ENCODE data around the gene ZNF154. TPM values are rescaled to one million over a fixed set of nuclear protein-coding genes. Genes with fewer than 3 reads are reported as not detected.

The ZNF154 gene
- total and polyA plus RNA-seq, 2 experiments from 2014 or later: 5.1 to 10.1 TPM

DNA sequence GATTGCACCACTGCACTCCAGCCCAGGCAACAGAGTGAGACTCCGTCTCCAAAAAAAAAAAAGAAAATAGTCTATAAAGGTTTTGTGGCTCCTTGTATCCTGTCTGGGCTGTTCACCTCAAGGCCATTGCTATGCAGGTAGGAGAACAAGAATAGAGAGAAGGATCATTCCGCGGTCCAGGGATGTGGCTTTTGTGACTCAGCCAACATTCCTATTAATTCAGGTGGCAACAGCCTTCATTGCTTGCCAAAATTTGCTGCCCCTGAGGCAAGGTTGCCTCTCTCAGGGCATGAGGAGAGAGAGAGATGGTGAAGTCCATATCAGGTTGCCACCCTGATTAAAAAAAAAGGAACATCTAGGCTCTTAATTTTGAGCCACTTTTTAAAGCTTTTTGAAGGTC lies 19.3 kb downstream of the ZNF154 start:
- H3K9me2 ChIP-seq (ENCODE audit: insufficient read depth): 0 out of 2 replicates have a peak, but pooled peaks cover 3% of the 10 kb centered on the region
- Mint-ChIP-seq H3K36me3 (ENCODE audit: low read depth) (peaks cover 74% of the 10 kb centered on the region), H3K27me3 (ENCODE audit: insufficient read depth, low read depth, poor library complexity) (peaks cover 6% of the 10 kb centered on the region), H3K27ac (no peak overlapping the region), H3K4me3 (no peak overlapping the region), H3K9me3 (peaks cover 51% of the 10 kb centered on the region), H3K4me1 (no peaks in the 10 kb centered on the region)
- H3K4me1 ChIP-seq (ENCODE audit: insufficient read depth): no peaks in the 10 kb centered on the region
- H3K4me2 ChIP-seq: no peak overlapping the region
- H3K27me3 ChIP-seq (ENCODE audit: insufficient read depth): no peaks in the 10 kb centered on the region
- H2AFZ ChIP-seq: no peak overlapping the region
- no peak overlapping the region for H3K4me3 ChIP-seq
- DNase-seq (ENCODE audit: low spot score) (no peak), ATAC-seq (no peak)
- H3F3A ChIP-seq (replicated peaks; ENCODE audit: low read depth): peaks cover 29% of the 10 kb centered on the region
- H4K20me1 ChIP-seq (replicated peaks; ENCODE audit: insufficient read depth): peaks cover 43% of the 10 kb centered on the region
- H3K36me3 ChIP-seq (ENCODE audit: insufficient read depth): peaks cover 47% of the 10 kb centered on the region
- TF ChIP-seq ZNF114 (CRISPR knock-in tag; IDR thresholded peaks at IDR 0.05) (no peak), NANOG (IDR thresholded peaks at IDR 0.05; ENCODE audit: borderline replicate concordance) (no peak), JUNB (IDR thresholded peaks at IDR 0.05; ENCODE audit: unreplicated experiment) (no peak), STAT1 (IDR thresholded peaks at IDR 0.05; ENCODE audit: unreplicated experiment) (no peak)
- H3K27ac ChIP-seq (ENCODE audit: low read depth): no peak overlapping the region
- peaks cover 72% of the 10 kb centered on the region for H3K79me2 ChIP-seq (replicated peaks; ENCODE audit: insufficient read depth)

DNA sequence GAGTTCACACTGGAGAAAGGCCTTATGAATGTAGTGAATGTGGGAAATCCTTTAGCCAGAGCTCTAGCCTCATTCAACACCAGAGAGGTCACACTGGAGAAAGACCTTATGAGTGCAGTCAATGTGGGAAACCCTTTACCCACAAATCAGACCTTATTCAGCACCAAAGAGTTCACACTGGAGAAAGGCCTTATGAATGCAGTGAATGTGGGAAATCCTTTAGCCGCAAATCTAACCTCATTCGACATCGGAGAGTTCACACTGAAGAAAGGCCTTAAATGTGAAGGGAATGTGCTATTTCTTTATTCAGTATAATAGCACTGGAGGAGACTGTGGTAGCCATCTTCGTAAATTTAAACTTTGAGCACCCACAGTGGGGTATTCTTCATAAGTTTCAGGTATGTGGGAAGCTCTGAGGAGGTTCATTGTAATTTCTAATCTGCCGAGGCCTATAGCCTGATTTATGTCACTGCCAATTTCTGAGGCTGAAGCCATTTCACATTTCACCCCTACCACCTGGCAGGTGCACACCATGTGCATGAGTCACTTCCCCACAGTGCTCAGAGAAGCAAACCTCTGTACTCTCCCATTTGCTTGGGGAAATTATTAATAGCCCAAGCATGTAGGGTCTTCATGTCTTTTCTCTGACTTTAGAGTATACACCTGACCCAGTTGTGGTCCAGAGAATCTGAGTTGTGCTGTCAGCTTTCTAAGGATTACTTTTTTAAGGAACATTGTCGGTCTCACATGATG lies 20.8 kb downstream of the ZNF154 start:
- H3K4me1 ChIP-seq (ENCODE audit: insufficient read depth): peaks cover 4% of the 10 kb centered on the region
- peaks cover 6% of the 10 kb centered on the region for H3K27me3 Mint-ChIP-seq (ENCODE audit: insufficient read depth, low read depth, poor library complexity)
- H3K4me3 Mint-ChIP-seq: no peak overlapping the region
- peaks cover 11% of the 10 kb centered on the region for H3K9me2 ChIP-seq (ENCODE audit: insufficient read depth)
- no peak overlapping the region for H3K27ac Mint-ChIP-seq
- H3K79me2 ChIP-seq (replicated peaks; ENCODE audit: insufficient read depth): peaks cover 88% of the 10 kb centered on the region
- peaks cover 10% of the 10 kb centered on the region for H3K4me1 Mint-ChIP-seq
- H3K9me3 Mint-ChIP-seq: peaks cover 67% of the 10 kb centered on the region
- peaks cover 17% of the 10 kb centered on the region; the same call in 1 of the 2 replicates for H3F3A ChIP-seq (replicated peaks; ENCODE audit: low read depth)
- no peak overlapping the region for H3K27ac ChIP-seq (ENCODE audit: low read depth)
- no peak for DNase-seq (ENCODE audit: low spot score)
- peaks cover 87% of the 10 kb centered on the region for H3K36me3 Mint-ChIP-seq (ENCODE audit: low read depth)
- peaks cover 63% of the 10 kb centered on the region for H3K36me3 ChIP-seq (ENCODE audit: insufficient read depth)
- no peaks in the 10 kb centered on the region for H3K27me3 ChIP-seq (ENCODE audit: insufficient read depth)
- no peak overlapping the region for H2AFZ ChIP-seq
- H4K20me1 ChIP-seq (replicated peaks; ENCODE audit: insufficient read depth): peaks cover 50% of the 10 kb centered on the region
- no peak for TF ChIP-seq ZNF114 (CRISPR knock-in tag; IDR thresholded peaks at IDR 0.05)
- TF ChIP-seq CREB1 (CRISPR knock-in tag; IDR thresholded peaks at IDR 0.05; ENCODE audit: low read depth): no peak
- TF ChIP-seq EZH2phosphoT487 (IDR thresholded peaks at IDR 0.05; ENCODE audit: unreplicated experiment): no peak
- TF ChIP-seq, protein P1, sequence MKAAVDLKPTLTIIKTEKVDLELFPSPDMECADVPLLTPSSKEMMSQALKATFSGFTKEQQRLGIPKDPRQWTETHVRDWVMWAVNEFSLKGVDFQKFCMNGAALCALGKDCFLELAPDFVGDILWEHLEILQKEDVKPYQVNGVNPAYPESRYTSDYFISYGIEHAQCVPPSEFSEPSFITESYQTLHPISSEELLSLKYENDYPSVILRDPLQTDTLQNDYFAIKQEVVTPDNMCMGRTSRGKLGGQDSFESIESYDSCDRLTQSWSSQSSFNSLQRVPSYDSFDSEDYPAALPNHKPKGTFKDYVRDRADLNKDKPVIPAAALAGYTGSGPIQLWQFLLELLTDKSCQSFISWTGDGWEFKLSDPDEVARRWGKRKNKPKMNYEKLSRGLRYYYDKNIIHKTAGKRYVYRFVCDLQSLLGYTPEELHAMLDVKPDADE (IDR thresholded peaks at IDR 0.05): no peak
- no peak overlapping the region for H3K4me2 ChIP-seq
- peak overlapping the region; percentile 21; the same call in 1 of the 2 replicates for H3K4me3 ChIP-seq
- ATAC-seq: no peak

DNA sequence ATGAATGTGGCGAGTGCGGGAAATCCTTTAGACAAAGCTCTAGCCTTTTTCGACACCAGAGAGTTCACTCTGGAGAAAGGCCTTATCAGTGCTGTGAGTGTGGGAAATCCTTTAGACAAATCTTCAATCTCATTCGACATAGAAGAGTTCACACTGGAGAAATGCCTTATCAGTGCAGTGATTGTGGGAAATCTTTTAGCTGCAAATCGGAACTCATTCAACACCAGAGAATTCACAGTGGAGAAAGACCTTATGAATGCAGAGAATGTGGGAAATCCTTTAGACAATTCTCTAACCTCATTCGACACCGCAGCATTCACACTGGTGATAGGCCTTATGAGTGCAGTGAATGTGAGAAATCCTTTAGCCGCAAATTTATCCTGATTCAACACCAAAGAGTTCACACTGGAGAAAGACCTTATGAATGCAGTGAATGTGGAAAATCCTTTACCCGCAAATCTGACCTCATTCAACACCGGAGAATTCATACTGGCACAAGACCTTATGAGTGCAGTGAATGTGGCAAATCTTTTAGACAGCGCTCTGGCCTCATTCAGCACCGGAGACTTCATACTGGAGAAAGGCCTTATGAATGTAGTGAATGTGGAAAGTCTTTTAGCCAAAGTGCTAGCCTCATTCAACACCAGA lies 21.5 kb downstream of the ZNF154 start:
- DNase-seq (ENCODE audit: low spot score) (no peak), ATAC-seq (no peak)
- 0 out of 2 replicates have a peak, but pooled peaks cover 13% of the 10 kb centered on the region for H3F3A ChIP-seq (replicated peaks; ENCODE audit: low read depth)
- peak overlapping the region; percentile 21; the same call in 1 of the 2 replicates for H3K4me3 ChIP-seq
- Mint-ChIP-seq H3K36me3 (ENCODE audit: low read depth) (peaks cover 88% of the 10 kb centered on the region), H3K4me3 (no peak overlapping the region), H3K9me3 (peaks cover 74% of the 10 kb centered on the region), H3K4me1 (peaks cover 17% of the 10 kb centered on the region), H3K27me3 (ENCODE audit: insufficient read depth, low read depth, poor library complexity) (peaks cover 13% of the 10 kb centered on the region), H3K27ac (no peak overlapping the region)
- peaks cover 11% of the 10 kb centered on the region for H3K4me1 ChIP-seq (ENCODE audit: insufficient read depth)
- peaks cover 95% of the 10 kb centered on the region for H3K79me2 ChIP-seq (replicated peaks; ENCODE audit: insufficient read depth)
- peaks cover 63% of the 10 kb centered on the region for H3K36me3 ChIP-seq (ENCODE audit: insufficient read depth)
- no peak overlapping the region for H3K27ac ChIP-seq (ENCODE audit: low read depth)
- H2AFZ ChIP-seq: no peak overlapping the region
- H3K27me3 ChIP-seq (ENCODE audit: insufficient read depth): no peaks in the 10 kb centered on the region
- no peak overlapping the region for H3K4me2 ChIP-seq
- H4K20me1 ChIP-seq (replicated peaks; ENCODE audit: insufficient read depth): peaks cover 52% of the 10 kb centered on the region
- H3K9me2 ChIP-seq (ENCODE audit: insufficient read depth): peaks cover 17% of the 10 kb centered on the region
- no peak for TF ChIP-seq EZH2 (IDR thresholded peaks at IDR 0.05; ENCODE audit: low read depth, unreplicated experiment)
- TF ChIP-seq POLR2AphosphoS5 (IDR thresholded peaks at IDR 0.05; ENCODE audit: low read depth): no peak

Measured in GM23338 (cell line).